GM12864 (cell line): ENCODE results near the gene BTG2.

ENCODE experiments used
- DNase-seq: peaks from one replicate; pipeline ENCODE4 v3.0.0-alpha.2; 2011; ENCODE audit warnings: low read depth
- H3K4me3 ChIP-seq: 2 replicates; pipeline ENCODE4 v1.5.1; 2011; ENCODE audit warnings: mild to moderate bottlenecking, low read depth, low read length, control low read depth
- CTCF ChIP-seq: IDR thresholded peaks from 2 replicates; pipeline ENCODE4 v1.5.1; 2011; ENCODE audit warnings: low read depth, mild to moderate bottlenecking, moderate library complexity, low read length, control low read depth, inconsistent platforms; ENCODE audit errors: missing control alignments

Gene BTG2

DNA sequence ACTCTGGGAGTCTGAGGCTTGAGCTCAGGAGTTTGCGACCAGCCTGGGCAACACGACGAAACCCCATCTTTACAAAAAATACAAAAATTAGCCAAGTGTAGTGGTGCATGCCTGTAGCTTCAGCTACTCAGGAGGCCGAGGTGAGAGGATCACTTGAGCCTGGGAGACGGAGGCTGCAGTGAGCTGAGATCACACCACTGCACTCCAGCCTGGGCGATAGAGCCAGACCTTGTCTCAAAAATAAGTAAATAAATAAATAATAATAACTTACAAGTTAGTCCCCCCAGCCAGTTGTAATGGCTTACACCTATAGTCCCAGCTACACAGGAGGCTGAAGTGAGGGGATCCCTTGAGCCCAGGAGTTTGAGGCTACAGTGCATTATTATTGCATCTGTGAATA is 21.7 kb upstream of the BTG2 start:
- no peak for DNase-seq
- no peak for TF ChIP-seq CTCF
- H3K4me3 ChIP-seq: no peak overlapping the region

GRCh38 chr1:203284411-203285123 is 20.8 kb upstream of the BTG2 start:
- no peak for TF ChIP-seq CTCF
- DNase-seq: no peak
- no peak overlapping the region for H3K4me3 ChIP-seq

DNA sequence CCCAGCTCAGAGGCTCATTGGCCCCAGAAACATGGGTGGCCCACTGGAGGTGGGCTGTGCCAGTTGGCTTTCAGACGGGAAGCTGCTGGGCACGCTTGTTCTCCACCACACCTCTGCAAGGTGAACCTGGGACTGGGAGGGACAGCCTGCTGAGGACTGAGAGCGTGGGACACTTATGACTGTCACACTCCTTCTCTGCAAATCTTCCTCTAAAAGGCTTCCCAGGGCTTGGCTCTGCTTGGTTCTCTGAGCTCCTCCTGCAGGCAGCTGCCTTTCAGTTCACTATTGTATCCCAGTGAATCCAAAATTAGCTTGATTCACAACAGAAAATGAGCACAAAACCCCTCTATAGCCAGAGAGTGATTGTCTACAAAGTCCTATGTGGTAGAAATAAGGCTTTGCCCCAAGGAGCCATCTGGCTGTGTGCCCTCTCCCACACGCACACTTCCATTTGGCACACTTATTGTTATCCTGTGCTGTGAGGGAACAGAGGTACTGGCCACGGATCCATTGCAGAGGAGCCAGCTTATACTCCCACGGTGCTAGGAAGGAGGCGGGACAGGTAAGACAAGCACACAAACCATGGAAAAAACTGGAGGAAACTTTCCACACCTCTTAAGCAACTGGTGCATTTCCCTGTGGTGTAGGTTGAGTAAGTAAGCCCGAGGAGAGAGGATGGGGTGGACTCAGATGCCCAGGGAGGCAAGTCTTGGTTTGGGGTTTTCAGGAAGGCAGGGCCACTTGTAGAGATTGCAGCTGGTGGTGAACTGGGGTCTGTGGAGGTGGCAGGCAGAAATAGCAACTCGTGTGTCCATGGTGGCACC is 18.9 kb upstream of the BTG2 start:
- H3K4me3 ChIP-seq: peak overlapping the region; percentile 39
- DNase-seq: no peak
- TF ChIP-seq CTCF: no peak

GRCh38 chr1:203287109-203287893 is 18.0 kb upstream of the BTG2 start:
- no peak for TF ChIP-seq CTCF
- peak; percentile 98 for DNase-seq
- peak overlapping the region; percentile 39 for H3K4me3 ChIP-seq

DNA sequence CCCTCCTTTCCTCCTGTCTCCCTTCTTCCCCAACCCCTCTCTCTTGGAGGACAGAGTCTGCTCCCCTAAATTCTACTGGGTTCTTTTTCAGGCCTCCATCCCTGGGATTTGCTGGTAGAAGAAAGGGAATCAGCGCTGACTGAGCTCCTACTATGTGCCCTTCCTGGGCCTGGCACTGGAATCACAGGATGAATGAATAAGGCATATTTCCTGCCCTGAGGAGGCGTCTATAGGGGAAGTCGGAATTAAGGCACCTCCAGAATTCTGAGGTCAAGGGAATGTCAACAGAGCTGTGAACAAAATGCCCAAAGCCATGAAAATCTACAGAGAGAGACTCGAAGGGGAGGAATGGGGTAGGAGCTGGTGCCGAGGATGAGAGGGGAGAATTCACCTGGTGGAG is 17.4 kb upstream of the BTG2 start:
- no peak for TF ChIP-seq CTCF
- peak overlapping the region; percentile 36 for H3K4me3 ChIP-seq
- no peak for DNase-seq

GRCh38 chr1:203288400-203288799 is 16.9 kb upstream of the BTG2 start:
- no peak overlapping the region for H3K4me3 ChIP-seq
- no peak for TF ChIP-seq CTCF
- no peak for DNase-seq
